ENCODE results near the gene VPS16. TPM values are rescaled to one million over a fixed set of nuclear protein-coding genes. Genes with fewer than 3 reads are reported as not detected.
A peak's percentile ranks its signal among the peaks of the same experiment; 100 is the strongest.

The VPS16 gene
- total and polyA plus RNA-seq, 2 of the 13 experiments (the other 11 are each of a cell fraction or from before 2014, with no cell fraction given) = 34.2 to 35.4 TPM

DNA sequence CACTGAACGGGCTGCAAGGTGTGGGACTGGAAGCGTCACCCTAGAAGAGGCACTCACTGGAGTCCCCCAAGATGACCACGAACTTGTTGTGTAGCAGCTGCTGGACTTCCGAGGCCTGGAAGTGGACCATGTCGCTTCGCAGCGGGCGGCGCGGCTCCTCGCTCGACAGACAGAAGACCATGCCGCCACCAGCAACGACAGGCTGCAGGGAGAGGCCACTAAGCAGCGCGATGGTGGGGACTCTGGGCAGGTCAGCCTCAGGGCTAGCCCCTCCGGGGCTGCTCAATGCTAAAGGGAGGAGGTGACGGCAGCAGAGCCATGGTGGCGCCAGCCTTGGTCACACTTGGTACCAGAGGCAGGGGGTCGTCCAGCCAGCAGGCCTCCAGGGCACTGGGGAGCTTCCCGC is 810 bp upstream of the VPS16 start:
- in situ Hi-C loops (cut with HindIII; ENCODE audit: extremely low pct_ligation_motif_present, low pct_unique_long_range_greater_than_20kb) = loop anchor here (10.0 kb wide), 1 partner anchor 85 kb away; no protein-coding TSS in a partner anchor
- Histone ChIP-seq H3K9me3 (ENCODE audit: low read length) (no peaks in the 10 kb centered on the region), H3K36me3 (replicated peaks in 1 of 2; ENCODE audit: control insufficient read depth in 1 of 2, insufficient read depth in 2 of 2, low read length in 2 of 2) (peaks cover 4 to 11% of the 10 kb centered on the region in 2 experiments; a peak in 3 of 5 replicates), H3K27me3 (ENCODE audit: control insufficient read depth in 1 of 2, insufficient read depth in 2 of 2, low read length in 2 of 2) (no peaks in the 10 kb centered on the region; a peak in 1 of 5 replicates), H3K79me2 (ENCODE audit: insufficient read depth, low read length) (peaks cover 8% of the 10 kb centered on the region), H3K4me2 (ENCODE audit: low read depth, low read length) (peak overlapping the region; percentile 77), H2AFZ (ENCODE audit: low read length) (no peak overlapping the region), H3K9ac (ENCODE audit: insufficient read depth, low read depth, low read length) (peak overlapping the region; percentile 88), H3K4me3 (replicated peaks in 1 of 3; ENCODE audit: insufficient read depth in 1 of 3, low read depth in 2 of 3, low read length in 3 of 3) (peak overlapping the region; percentile 71 to 97 (median 74)), H3K27ac (ENCODE audit: extremely low read length, insufficient read depth, low read length) (no peak overlapping the region), H4K20me1 (ENCODE audit: insufficient read depth, low read length) (no peaks in the 10 kb centered on the region), H3K4me1 (ENCODE audit: insufficient read depth, low read length) (peaks cover 40% of the 10 kb centered on the region)
- WGBS (ENCODE audit: low lambda C conversion rate) = 95% methylated on average over 21 of the region's 21 CpGs
- ATAC-seq = no peak
- CTCF ChIA-PET (ENCODE audit: low intra/inter-chr PET ratio, low total read pairs) = no interaction called here
- intact Hi-C loops (cut with micrococcal nuclease; ENCODE audit: unreplicated experiment) = no loop called here
- POLR2A ChIA-PET = interaction anchor here (1.0 to 1.9 kb wide), 7 partner anchors 9 to 206 kb away, joined by 3 to 12 read pairs (median 6); partner anchors contain the start of genes MRPS26 and PTPRA
- no TSS peak for BruUV-seq (replicated peaks)
- no peak for DNase-seq (ENCODE audit: low spot score)
- TF ChIP-seq ZNF709 (CRISPR knock-in tag; IDR thresholded peaks at IDR 0.05) = no peak
- 0 out of 2 replicates have a peak, but pooled peaks have one; percentile 2 for TF ChIP-seq ZSCAN22 (CRISPR knock-in tag; IDR thresholded peaks at IDR 0.05)
- TF ChIP-seq RELA (CRISPR knock-in tag; IDR thresholded peaks at IDR 0.05) = 0 out of 2 replicates have a peak, but pooled peaks have one; percentile 11
- TF ChIP-seq, protein P1, sequence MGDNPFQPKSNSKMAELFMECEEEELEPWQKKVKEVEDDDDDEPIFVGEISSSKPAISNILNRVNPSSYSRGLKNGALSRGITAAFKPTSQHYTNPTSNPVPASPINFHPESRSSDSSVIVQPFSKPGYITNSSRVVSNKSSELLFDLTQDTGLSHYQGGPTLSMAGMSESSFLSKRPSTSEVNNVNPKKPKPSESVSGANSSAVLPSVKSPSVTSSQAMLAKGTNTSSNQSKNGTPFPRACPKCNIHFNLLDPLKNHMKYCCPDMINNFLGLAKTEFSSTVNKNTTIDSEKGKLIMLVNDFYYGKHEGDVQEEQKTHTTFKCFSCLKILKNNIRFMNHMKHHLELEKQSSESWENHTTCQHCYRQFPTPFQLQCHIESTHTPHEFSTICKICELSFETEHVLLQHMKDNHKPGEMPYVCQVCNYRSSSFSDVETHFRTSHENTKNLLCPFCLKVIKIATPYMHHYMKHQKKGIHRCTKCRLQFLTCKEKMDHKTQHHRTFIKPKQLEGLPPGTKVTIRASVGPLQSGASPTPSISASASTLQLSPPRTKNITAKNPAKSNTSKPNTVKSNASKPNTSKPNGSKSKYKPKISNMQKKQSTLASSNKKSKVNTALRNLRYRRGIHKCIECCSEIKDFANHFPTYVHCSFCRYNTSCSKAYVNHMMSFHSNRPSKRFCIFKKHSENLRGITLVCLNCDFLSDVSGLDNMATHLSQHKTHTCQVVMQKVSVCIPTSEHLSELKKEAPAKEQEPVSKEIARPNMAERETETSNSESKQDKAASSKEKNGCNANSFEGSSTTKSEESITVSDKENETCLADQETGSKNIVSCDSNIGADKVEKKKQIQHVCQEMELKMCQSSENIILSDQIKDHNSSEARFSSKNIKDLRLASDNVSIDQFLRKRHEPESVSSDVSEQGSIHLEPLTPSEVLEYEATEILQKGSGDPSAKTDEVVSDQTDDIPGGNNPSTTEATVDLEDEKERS (CRISPR knock-in tag; IDR thresholded peaks at IDR 0.05) = no peak
- TF ChIP-seq ZC3H4 (CRISPR knock-in tag; IDR thresholded peaks at IDR 0.05; ENCODE audit: borderline replicate concordance) = 0 out of 2 replicates have a peak, but pooled peaks have one; percentile 13
- peak; percentile 12 for TF ChIP-seq PHF5A (CRISPR knock-in tag; IDR thresholded peaks at IDR 0.05; ENCODE audit: low read depth, unreplicated experiment)
- TF ChIP-seq, protein P2, sequence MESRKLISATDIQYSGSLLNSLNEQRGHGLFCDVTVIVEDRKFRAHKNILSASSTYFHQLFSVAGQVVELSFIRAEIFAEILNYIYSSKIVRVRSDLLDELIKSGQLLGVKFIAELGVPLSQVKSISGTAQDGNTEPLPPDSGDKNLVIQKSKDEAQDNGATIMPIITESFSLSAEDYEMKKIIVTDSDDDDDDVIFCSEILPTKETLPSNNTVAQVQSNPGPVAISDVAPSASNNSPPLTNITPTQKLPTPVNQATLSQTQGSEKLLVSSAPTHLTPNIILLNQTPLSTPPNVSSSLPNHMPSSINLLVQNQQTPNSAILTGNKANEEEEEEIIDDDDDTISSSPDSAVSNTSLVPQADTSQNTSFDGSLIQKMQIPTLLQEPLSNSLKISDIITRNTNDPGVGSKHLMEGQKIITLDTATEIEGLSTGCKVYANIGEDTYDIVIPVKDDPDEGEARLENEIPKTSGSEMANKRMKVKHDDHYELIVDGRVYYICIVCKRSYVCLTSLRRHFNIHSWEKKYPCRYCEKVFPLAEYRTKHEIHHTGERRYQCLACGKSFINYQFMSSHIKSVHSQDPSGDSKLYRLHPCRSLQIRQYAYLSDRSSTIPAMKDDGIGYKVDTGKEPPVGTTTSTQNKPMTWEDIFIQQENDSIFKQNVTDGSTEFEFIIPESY (CRISPR knock-in tag; IDR thresholded peaks at IDR 0.05) = peak; percentile 55; the same call in 1 of the 2 replicates
- TF ChIP-seq, protein P3, sequence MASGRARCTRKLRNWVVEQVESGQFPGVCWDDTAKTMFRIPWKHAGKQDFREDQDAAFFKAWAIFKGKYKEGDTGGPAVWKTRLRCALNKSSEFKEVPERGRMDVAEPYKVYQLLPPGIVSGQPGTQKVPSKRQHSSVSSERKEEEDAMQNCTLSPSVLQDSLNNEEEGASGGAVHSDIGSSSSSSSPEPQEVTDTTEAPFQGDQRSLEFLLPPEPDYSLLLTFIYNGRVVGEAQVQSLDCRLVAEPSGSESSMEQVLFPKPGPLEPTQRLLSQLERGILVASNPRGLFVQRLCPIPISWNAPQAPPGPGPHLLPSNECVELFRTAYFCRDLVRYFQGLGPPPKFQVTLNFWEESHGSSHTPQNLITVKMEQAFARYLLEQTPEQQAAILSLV (CRISPR knock-in tag; IDR thresholded peaks at IDR 0.05; ENCODE audit: borderline replicate concordance) = no peak
- TF ChIP-seq SP5 (CRISPR knock-in tag; IDR thresholded peaks at IDR 0.05; ENCODE audit: borderline replicate concordance, low read depth) = no peak
- TF ChIP-seq ZNF124 (CRISPR knock-in tag; IDR thresholded peaks at IDR 0.05) = 0 out of 2 replicates have a peak, but pooled peaks have one; percentile 25
- TF ChIP-seq ZNF713 (CRISPR knock-in tag; IDR thresholded peaks at IDR 0.05) = 0 out of 2 replicates have a peak, but pooled peaks have one; percentile 35
- peak; percentile 39 for TF ChIP-seq PTBP1 (IDR thresholded peaks at IDR 0.05; ENCODE audit: low read depth, low read length, poor library complexity, severe bottlenecking)
- TF ChIP-seq IKZF1 (IDR thresholded peaks at IDR 0.05) = no peak
- TF ChIP-seq ZNF383 (CRISPR knock-in tag; IDR thresholded peaks at IDR 0.05; ENCODE audit: borderline replicate concordance) = peak; percentile 68; the same call in 1 of the 2 replicates
- FAIRE-seq = no peak

Data from HepG2 (cell line).